Naive thymus-derived CD8-positive, alpha-beta T cell (primary cell): ENCODE data around the gene GSTT4. TPM values are rescaled to one million over a fixed set of nuclear protein-coding genes. Genes with fewer than 3 reads are reported as not detected.
A peak's percentile ranks its signal among the peaks of the same experiment; 100 is the strongest.
"Not testable (repeated sequence)": the region's sequence is repeated elsewhere in the genome, so short reads cannot be mapped to it uniquely, and the experiment has no call there.

Experiments
- ATAC-seq, 2 donors: fragments of 150-1000 bp; cut with Tn5 transposase in 1 of 2; sonication (Bioruptor Pico), chemical (Tn5 transposase) in 1 of 2; 1 replicate in 1 of 2; 2 replicates in 1 of 2; pipeline ENCODE4 v1.10.0; 2021; ENCODE audit warnings: mild to moderate bottlenecking in 2 of 2, moderate library complexity in 2 of 2
- POLR2A ChIA-PET: fragments of 350-600 bp; sonication (Branson Sonifier 250); formaldehyde crosslinking; loops from one replicate; lab custom pipeline; 2021; ENCODE audit warnings: antibody characterized with exemption; lab: Charles Lee
- DNase-seq, 10 donors: peaks; one replicate each; pipeline versions ENCODE4 v3.0.0 to v3.0.0-alpha.2; 2020 to 2022
- H3K27ac Mint-ChIP-seq, 10 donors: one replicate each; pipeline ENCODE4 v1.8.0; 2020 to 2022; ENCODE audit warnings: mild to moderate bottlenecking in 10 of 10, mixed read lengths in 10 of 10, moderate library complexity in 4 of 10, inconsistent platforms in 1 of 10
- H3K27me3 Mint-ChIP-seq, 5 donors: one replicate each; pipeline ENCODE4 v1.8.0; 2021 to 2022; ENCODE audit warnings: mixed read lengths in 5 of 5
- H3K36me3 Mint-ChIP-seq, 3 donors: one replicate each; pipeline ENCODE4 v1.8.0; 2020 to 2022; ENCODE audit warnings: mixed read lengths in 3 of 3, mild to moderate bottlenecking in 2 of 3, inconsistent platforms in 1 of 3
- H3K4me1 Mint-ChIP-seq, 4 donors: one replicate each; pipeline ENCODE4 v1.8.0; 2021 to 2022; ENCODE audit warnings: mixed read lengths in 4 of 4
- H3K4me3 Mint-ChIP-seq, 10 donors: one replicate each; pipeline ENCODE4 v1.8.0; 2020 to 2022; ENCODE audit warnings: mild to moderate bottlenecking in 10 of 10, mixed read lengths in 10 of 10, moderate library complexity in 6 of 10, inconsistent platforms in 1 of 10
- H3K9me3 Mint-ChIP-seq, 9 donors: one replicate each; pipeline ENCODE4 v1.8.0; 2020 to 2022; ENCODE audit warnings: mixed read lengths in 9 of 9, mild to moderate bottlenecking in 3 of 9, inconsistent platforms in 1 of 9, moderate library complexity in 1 of 9
- polyA plus RNA-seq, 3 donors: library from polyadenylated mRNA; unstranded; fragments of 300-500 nt; fragmentation: Illumina TruSeq; gene quantifications; one replicate each; pipeline ENCODE4 v1.2.3, GENCODE V29; 2021
- total RNA-seq, 8 experiments: library from RNA in 2 of 8; stranded (reverse) in 2 of 8; gene quantifications; one replicate each; pipeline ENCODE4 v1.2.3 and lab custom pipeline; 2021 to 2026

The GSTT4 gene
- total and polyA plus RNA-seq, 5 experiments from 2014 or later = not detected

DNA sequence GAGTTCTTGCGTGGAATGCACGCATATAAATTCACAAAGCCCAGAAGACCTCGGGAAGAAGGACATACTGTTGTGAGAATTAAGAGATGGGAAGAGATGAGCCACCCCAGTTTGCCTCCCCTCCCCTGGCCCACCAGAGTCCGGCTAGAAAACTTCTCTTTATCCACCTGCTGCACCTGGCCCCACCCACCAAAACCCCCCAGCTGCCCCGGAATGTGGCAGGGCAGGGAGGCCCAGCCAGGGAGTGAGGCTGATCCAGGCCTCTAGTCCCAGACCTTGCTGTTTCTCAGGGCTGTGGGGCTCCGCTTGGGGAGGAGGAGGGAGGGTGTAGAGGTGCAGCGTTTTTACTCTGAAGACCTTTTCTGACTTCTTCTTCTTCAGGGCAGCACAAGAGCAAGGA is 24.7 kb downstream of the GSTT4 start:
- ATAC-seq, H3K27me3 Mint-ChIP-seq, H3K36me3 Mint-ChIP-seq, H3K27ac Mint-ChIP-seq, H3K9me3 Mint-ChIP-seq, H3K4me3 Mint-ChIP-seq, POLR2A ChIA-PET, H3K4me1 Mint-ChIP-seq, DNase-seq: not testable (repeated sequence)

DNA sequence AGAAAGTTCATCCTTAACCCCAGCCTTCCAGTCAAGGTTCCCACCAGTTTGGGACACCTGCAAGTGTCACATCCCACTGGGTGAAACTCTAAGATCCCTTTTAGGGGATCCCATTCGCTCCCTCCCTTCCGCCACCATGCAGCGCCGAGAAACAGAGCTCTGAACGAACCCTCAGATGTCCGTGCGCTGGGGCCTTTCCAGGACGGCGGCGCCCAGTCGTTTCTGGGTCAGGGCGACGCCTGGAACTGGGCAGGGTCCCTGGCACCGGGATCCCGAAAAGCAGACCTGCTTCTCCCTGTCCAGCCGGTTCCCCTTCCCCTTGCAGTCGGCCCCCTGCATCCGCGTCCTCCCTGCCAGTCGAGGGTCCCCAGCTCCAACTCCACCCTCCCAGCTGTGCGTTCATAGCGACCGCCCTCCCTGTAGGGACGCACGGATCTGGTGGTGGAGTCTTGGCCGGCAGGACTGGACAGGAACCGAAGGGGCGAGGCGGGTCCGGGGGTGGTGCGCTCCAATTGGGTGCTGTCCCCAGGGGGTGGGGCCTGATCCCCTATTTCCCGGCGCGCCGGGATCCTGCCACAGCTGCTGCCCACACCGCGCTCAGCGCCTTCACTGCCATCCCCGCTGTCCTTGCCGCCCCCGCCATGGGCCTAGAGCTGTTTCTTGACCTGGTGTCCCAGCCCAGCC is 25.6 kb downstream of the GSTT4 start, which contains the start of gene GSTT2:
TSS of gene GSTT2 (plus strand) at position 578 of the 684 bp plus-strand sequence.
- H3K27ac Mint-ChIP-seq, DNase-seq, H3K36me3 Mint-ChIP-seq, H3K27me3 Mint-ChIP-seq, H3K9me3 Mint-ChIP-seq, H3K4me1 Mint-ChIP-seq, H3K4me3 Mint-ChIP-seq, POLR2A ChIA-PET: not testable (repeated sequence)
- peak in 1 of 2 donors; percentile 37 for ATAC-seq

GRCh38 chr22:23977304-23977703 is 27.9 kb downstream of the GSTT4 start:
- H3K4me1 Mint-ChIP-seq, DNase-seq, H3K4me3 Mint-ChIP-seq, H3K36me3 Mint-ChIP-seq, H3K9me3 Mint-ChIP-seq, H3K27ac Mint-ChIP-seq, ATAC-seq, POLR2A ChIA-PET, H3K27me3 Mint-ChIP-seq: not testable (repeated sequence)

DNA sequence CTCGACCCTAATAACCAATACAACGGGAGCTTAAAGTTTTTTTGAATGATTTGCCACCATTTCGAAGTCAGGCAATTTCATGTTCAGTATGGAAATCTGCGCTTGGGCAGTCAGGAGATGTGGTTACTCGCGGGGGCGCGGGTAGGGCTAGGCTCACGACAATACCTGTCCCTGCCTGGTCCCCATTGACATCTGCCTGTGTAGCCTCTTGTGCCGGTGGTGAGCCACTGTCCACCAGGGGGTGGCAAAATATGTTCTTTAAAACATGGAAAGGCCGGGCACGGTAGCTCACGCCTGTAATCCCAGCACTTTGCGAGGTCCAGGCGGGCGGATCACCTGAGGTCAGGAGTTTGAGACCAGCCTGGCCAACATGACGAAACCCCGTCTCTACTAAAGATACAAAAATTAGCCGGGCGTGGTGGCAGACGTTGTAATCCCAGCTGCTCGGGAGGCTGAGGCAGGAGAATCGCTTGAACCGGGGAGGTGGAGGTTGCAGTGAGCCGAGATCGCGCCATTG is 30.4 kb downstream of the GSTT4 start:
- peak; percentile 43 to 52 for ATAC-seq
- H3K27me3 Mint-ChIP-seq, DNase-seq, H3K4me3 Mint-ChIP-seq, H3K9me3 Mint-ChIP-seq, POLR2A ChIA-PET, H3K27ac Mint-ChIP-seq: not testable (repeated sequence)
- Mint-ChIP-seq H3K36me3 (peaks cover 0 to 18% (median 0%) of the 10 kb centered on the region in 3 donors), H3K4me1 (peaks cover 7 to 18% (median 16%) of the 10 kb centered on the region in 4 donors)

DNA sequence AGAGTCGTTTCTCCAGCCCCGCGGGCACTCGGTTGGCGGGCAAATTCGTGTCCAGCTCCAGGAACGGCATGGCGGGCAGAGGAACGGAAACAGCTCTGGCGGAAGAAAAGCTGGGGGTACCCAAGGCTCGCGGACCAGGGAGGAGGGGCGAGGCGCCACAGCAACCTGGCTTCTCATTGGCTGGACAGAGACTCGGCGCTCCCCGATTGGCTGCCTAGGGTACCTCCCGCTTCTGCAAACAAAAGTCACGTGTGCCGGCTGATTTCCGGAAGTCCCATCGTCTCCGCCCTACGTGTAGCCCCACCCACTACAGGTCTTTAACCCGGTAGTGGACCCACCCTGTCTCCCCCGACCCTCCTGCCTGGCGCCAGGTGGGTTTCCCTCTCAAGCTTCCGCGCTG is 30.9 kb downstream of the GSTT4 start, which contains the start of gene DDT:
TSS of gene DDT (minus strand) at position 97 of the 400 bp plus-strand sequence. CDS start at position 70, 27 bp downstream.
- peak; percentile 96 to 98 for ATAC-seq
- DNase-seq, H3K27ac Mint-ChIP-seq, H3K9me3 Mint-ChIP-seq, H3K27me3 Mint-ChIP-seq, H3K4me3 Mint-ChIP-seq, POLR2A ChIA-PET: not testable (repeated sequence)
- Mint-ChIP-seq H3K4me1 (peaks cover 9 to 22% (median 21%) of the 10 kb centered on the region in 4 donors), H3K36me3 (peaks cover 0 to 22% (median 0%) of the 10 kb centered on the region in 3 donors)

DNA sequence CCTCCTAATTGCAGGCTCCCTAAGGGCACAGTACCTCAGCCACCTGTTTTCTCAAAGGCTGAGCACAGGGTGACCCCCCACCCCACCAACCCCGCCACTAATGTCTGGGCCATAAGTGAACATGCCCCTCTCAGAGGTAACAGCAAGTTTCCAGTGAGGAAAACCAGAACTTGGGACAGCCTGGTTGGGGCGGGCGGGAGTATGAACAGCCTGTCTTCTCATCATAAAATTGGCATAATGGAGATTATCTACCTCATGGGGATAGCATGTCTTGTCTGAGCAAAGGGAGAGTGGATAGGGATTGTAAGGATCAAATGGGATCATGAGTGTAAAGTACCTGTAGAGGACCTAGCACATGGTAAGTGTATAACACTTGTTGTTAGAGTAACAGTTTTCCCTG is 33.3 kb downstream of the GSTT4 start:
- DNase-seq, POLR2A ChIA-PET, H3K27me3 Mint-ChIP-seq, H3K9me3 Mint-ChIP-seq, ATAC-seq: not testable (repeated sequence)
- H3K4me1 Mint-ChIP-seq = peaks cover 11 to 26% (median 26%) of the 10 kb centered on the region in 4 donors
- H3K36me3 Mint-ChIP-seq = peaks cover 0 to 26% (median 0%) of the 10 kb centered on the region in 3 donors
- peak overlapping the region in 2 of 10 donors; percentile 40 to 47 for H3K27ac Mint-ChIP-seq
- H3K4me3 Mint-ChIP-seq = peak overlapping the region in 3 of 10 donors; percentile 13 to 61 (median 41)

DNA sequence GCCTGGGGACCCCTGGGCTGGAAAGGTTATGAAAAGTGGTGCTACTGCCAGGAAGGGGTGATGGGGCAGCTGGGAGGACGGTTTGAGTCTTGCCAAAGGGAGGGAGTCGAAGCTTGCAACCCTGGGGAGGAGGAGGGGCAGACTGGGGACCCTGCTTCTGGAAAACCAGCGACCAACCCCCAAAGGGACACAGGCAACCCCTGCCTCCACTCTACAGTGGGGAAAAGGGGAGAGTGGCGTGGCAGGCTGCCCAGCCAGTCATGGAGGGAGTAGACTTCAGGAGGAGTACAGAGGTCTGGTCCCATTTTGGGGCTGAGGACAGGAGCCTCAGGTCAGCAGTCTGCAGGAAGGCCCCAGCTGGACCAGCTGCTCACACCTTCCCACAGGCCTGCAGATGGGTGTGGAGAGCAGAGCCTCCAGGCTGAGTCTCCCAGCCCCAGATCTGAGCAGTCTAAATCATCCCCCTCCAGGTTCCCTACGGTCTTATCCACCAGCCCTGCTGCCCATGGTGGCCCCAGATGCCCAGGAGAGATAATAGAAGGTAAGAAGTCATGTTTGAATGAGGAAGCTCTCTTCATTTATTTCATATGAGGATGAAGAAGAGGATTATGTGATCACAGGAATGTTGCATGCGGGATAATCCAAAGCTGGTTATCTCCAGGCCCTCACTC is 34.3 kb downstream of the GSTT4 start:
- H3K4me3 Mint-ChIP-seq = peak overlapping the region in 3 of 10 donors; percentile 26 to 70 (median 52)
- H3K27me3 Mint-ChIP-seq = no peaks in the 10 kb centered on the region
- peaks cover 11 to 26% (median 26%) of the 10 kb centered on the region in 4 donors for H3K4me1 Mint-ChIP-seq
- ATAC-seq = no peak
- no peaks in the 10 kb centered on the region for H3K9me3 Mint-ChIP-seq
- POLR2A ChIA-PET = no interaction called here
- H3K27ac Mint-ChIP-seq = peak overlapping the region in 3 of 10 donors; percentile 11 to 74 (median 49)
- DNase-seq = no peak
- peaks cover 0 to 26% (median 0%) of the 10 kb centered on the region in 3 donors for H3K36me3 Mint-ChIP-seq

GRCh38 chr22:23970201-23970641 is 35.0 kb downstream of the GSTT4 start:
- Mint-ChIP-seq H3K36me3 (peaks cover 0 to 26% (median 0%) of the 10 kb centered on the region in 3 donors), H3K27me3 (no peaks in the 10 kb centered on the region), H3K27ac (peak overlapping the region in 5 of 10 donors; percentile 14 to 74 (median 24)), H3K4me1 (peaks cover 11 to 26% (median 26%) of the 10 kb centered on the region in 4 donors), H3K4me3 (peak overlapping the region in 3 of 10 donors; percentile 32 to 70 (median 52)), H3K9me3 (no peaks in the 10 kb centered on the region)
- POLR2A ChIA-PET = no interaction called here
- DNase-seq = no peak
- no peak for ATAC-seq

DNA sequence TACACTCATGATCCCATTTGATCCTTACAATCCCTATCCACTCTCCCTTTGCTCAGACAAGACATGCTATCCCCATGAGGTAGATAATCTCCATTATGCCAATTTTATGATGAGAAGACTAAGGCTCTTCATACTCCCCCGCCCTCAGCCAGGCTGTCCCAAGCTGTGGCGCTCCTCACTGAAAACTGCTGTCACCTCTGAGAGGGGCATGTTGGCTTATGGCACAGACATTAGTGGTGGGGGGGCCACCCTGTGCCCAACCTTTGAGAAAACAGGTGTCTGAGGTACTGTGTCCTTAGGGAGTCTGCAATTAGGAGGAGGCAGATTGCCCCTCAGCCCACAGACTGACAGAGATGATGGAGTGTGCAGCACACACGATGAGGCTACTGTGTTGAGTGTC is 36.2 kb downstream of the GSTT4 start:
- Mint-ChIP-seq H3K27ac (peak overlapping the region in 1 of 10 donors; percentile 38), H3K9me3 (no peaks in the 10 kb centered on the region), H3K27me3 (no peaks in the 10 kb centered on the region), H3K4me3 (peak overlapping the region in 5 of 10 donors; percentile 6 to 54 (median 46)), H3K36me3 (peaks cover 0 to 26% (median 0%) of the 10 kb centered on the region in 3 donors), H3K4me1 (peaks cover 11 to 26% (median 26%) of the 10 kb centered on the region in 4 donors)
- ATAC-seq (no peak), DNase-seq (no peak)
- POLR2A ChIA-PET = no interaction called here

DNA sequence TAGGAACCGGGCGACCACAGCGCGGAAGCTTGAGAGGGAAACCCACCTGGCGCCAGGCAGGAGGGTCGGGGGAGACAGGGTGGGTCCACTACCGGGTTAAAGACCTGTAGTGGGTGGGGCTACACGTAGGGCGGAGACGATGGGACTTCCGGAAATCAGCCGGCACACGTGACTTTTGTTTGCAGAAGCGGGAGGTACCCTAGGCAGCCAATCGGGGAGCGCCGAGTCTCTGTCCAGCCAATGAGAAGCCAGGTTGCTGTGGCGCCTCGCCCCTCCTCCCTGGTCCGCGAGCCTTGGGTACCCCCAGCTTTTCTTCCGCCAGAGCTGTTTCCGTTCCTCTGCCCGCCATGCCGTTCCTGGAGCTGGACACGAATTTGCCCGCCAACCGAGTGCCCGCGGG is 38.7 kb downstream of the GSTT4 start, which contains the start of gene DDTL:
TSS of gene DDTL (plus strand) at position 321 of the 400 bp plus-strand sequence. CDS start at position 348, 27 bp downstream.
- H3K27ac Mint-ChIP-seq, H3K27me3 Mint-ChIP-seq, H3K4me3 Mint-ChIP-seq, POLR2A ChIA-PET, H3K9me3 Mint-ChIP-seq, DNase-seq: not testable (repeated sequence)
- ATAC-seq = peak; percentile 95 to 97
- Mint-ChIP-seq H3K4me1 (peaks cover 11 to 23% (median 22%) of the 10 kb centered on the region in 4 donors), H3K36me3 (peaks cover 0 to 22% (median 0%) of the 10 kb centered on the region in 3 donors)

DNA sequence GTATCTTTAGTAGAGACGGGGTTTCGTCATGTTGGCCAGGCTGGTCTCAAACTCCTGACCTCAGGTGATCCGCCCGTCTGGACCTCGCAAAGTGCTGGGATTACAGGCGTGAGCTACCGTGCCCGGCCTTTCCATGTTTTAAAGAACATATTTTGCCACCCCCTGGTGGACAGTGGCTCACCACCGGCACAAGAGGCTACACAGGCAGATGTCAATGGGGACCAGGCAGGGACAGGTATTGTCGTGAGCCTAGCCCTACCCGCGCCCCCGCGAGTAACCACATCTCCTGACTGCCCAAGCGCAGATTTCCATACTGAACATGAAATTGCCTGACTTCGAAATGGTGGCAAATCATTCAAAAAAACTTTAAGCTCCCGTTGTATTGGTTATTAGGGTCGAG is 39.2 kb downstream of the GSTT4 start:
- POLR2A ChIA-PET, DNase-seq, H3K4me3 Mint-ChIP-seq, H3K27ac Mint-ChIP-seq, H3K27me3 Mint-ChIP-seq, H3K9me3 Mint-ChIP-seq: not testable (repeated sequence)
- H3K4me1 Mint-ChIP-seq = peaks cover 11 to 21% (median 18%) of the 10 kb centered on the region in 4 donors
- ATAC-seq = peak; percentile 44 to 54
- H3K36me3 Mint-ChIP-seq = peaks cover 0 to 17% (median 0%) of the 10 kb centered on the region in 3 donors

DNA sequence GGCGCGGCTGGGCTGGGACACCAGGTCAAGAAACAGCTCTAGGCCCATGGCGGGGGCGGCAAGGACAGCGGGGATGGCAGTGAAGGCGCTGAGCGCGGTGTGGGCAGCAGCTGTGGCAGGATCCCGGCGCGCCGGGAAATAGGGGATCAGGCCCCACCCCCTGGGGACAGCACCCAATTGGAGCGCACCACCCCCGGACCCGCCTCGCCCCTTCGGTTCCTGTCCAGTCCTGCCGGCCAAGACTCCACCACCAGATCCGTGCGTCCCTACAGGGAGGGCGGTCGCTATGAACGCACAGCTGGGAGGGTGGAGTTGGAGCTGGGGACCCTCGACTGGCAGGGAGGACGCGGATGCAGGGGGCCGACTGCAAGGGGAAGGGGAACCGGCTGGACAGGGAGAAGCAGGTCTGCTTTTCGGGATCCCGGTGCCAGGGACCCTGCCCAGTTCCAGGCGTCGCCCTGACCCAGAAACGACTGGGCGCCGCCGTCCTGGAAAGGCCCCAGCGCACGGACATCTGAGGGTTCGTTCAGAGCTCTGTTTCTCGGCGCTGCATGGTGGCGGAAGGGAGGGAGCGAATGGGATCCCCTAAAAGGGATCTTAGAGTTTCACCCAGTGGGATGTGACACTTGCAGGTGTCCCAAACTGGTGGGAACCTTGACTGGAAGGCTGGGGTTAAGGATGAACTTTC is 44.0 kb downstream of the GSTT4 start, which contains the start of gene GSTT2B:
TSS of gene GSTT2B (minus strand) at position 112 of the 688 bp plus-strand sequence. CDS start at position 48, 64 bp downstream.
- H3K4me3 Mint-ChIP-seq, H3K27ac Mint-ChIP-seq, ATAC-seq, POLR2A ChIA-PET, H3K27me3 Mint-ChIP-seq, H3K4me1 Mint-ChIP-seq, DNase-seq, H3K9me3 Mint-ChIP-seq, H3K36me3 Mint-ChIP-seq: not testable (repeated sequence)
